Lung (tissue), 12 donors: ENCODE results near the gene FOXO1. TPM values are rescaled to one million over a fixed set of nuclear protein-coding genes. Genes with fewer than 3 reads are reported as not detected.

Experiments used
- ATAC-seq: fragments of 200-7000 bp; cut with Tn5 transposase; one replicate; pipeline ENCODE4 v1.9.1; 2020; ENCODE audit warnings: moderate number of reproducible peaks; ENCODE audit not compliant: insufficient read depth, low FRiP score
- DNase-seq, 3 donors: peaks; one replicate each; pipeline ENCODE4 v3.0.0-alpha.2; 2013 to 2017
- H3K27ac ChIP-seq, 2 donors: one replicate each; pipeline ENCODE4 v1.5.1; 2013; ENCODE audit warnings: mild to moderate bottlenecking in 2 of 2, moderate library complexity in 2 of 2, control low read depth in 1 of 2, inconsistent platforms in 1 of 2, low read depth in 1 of 2, low read length in 1 of 2
- H3K27me3 ChIP-seq, 3 donors: one replicate each; pipeline ENCODE4 v1.5.1; 2013; ENCODE audit warnings: low read length in 2 of 3; ENCODE audit not compliant: control insufficient read depth in 3 of 3, insufficient read depth in 3 of 3
- H3K36me3 ChIP-seq, 4 donors: one replicate each; pipeline ENCODE4 v1.5.1; 2013; ENCODE audit warnings: low read length in 4 of 4, mild to moderate bottlenecking in 1 of 4, moderate library complexity in 1 of 4; ENCODE audit not compliant: control insufficient read depth in 4 of 4, insufficient read depth in 4 of 4
- H3K4me1 ChIP-seq, 5 donors: one replicate each; pipeline ENCODE4 v1.5.1; 2013; ENCODE audit warnings: low read length in 5 of 5, mild to moderate bottlenecking in 2 of 5, moderate library complexity in 1 of 5; ENCODE audit not compliant: control insufficient read depth in 5 of 5, insufficient read depth in 5 of 5
- H3K4me3 ChIP-seq: one replicate; pipeline ENCODE4 v1.5.1; 2013; ENCODE audit warnings: mild to moderate bottlenecking, control low read depth, moderate library complexity
- H3K9ac ChIP-seq, 2 donors: one replicate each; pipeline ENCODE4 v1.5.1; 2013; ENCODE audit warnings: low read length in 2 of 2, control low read depth in 1 of 2; ENCODE audit not compliant: insufficient read depth in 1 of 2
- H3K9me3 ChIP-seq, 4 donors: one replicate each; pipeline ENCODE4 v1.5.1; 2013; ENCODE audit warnings: low read length in 3 of 4, mild to moderate bottlenecking in 1 of 4, moderate library complexity in 1 of 4; ENCODE audit not compliant: control insufficient read depth in 4 of 4, insufficient read depth in 3 of 4
- WGBS, 2 donors: extraction: QIAGEN DNeasy Blood & Tissue Kit; methylation state at CpG; one replicate each; pipeline ENCODE4 v1.1.7; 2013; 5-methylcytosine and 5-hydroxymethylcytosine counted together
- polyA plus RNA-seq, 2 donors: library from polyadenylated mRNA; stranded (reverse); fragments of 200-250 nt; gene quantifications; one replicate each; pipeline ENCODE4 v1.2.1, GENCODE V29; 2013
- total RNA-seq, 2 donors: library from RNA; depleted of rRNA in 1 of 2; stranded (reverse); fragments of >200 nt in 1 of 2; gene quantifications; one replicate each; pipeline ENCODE4 v1.2.1, GENCODE V29; 2014 to 2021
- TF ChIP-seq, protein P1 (sequence below): IDR thresholded peaks from 2 replicates; pipeline ENCODE4 v1.5.1; 2012; ENCODE audit warnings: mild to moderate bottlenecking; ENCODE audit errors: control extremely low read depth, extremely low read depth
- donor health status: control.
- donor health status: control.
- donor health status: Bipolar disorder and iron deficiency.
- donor health status: healthy.
- donor health status: DM: yes; HTN: yes; CAD: no.

FOXO1 gene
- total and polyA plus RNA-seq, 4 donors, result 4.1 to 37.1 (median 21.3) TPM

- Histone ChIP-seq H3K4me1 (peaks cover 5 to 32% (median 21%) of the 10 kb centered on the region in 5 donors), H3K4me3 (no peak overlapping the region), H3K9ac (no peak overlapping the region), H3K27ac (no peak overlapping the region), H3K9me3 (no peaks in the 10 kb centered on the region), H3K36me3 (no peaks in the 10 kb centered on the region), H3K27me3 (no peaks in the 10 kb centered on the region)
- WGBS, 2 donors, result 89 to 96% methylated on average over 5 of the region's 5 CpGs
- ATAC-seq, result no peak
- no peak for DNase-seq
- TF ChIP-seq, protein P1, sequence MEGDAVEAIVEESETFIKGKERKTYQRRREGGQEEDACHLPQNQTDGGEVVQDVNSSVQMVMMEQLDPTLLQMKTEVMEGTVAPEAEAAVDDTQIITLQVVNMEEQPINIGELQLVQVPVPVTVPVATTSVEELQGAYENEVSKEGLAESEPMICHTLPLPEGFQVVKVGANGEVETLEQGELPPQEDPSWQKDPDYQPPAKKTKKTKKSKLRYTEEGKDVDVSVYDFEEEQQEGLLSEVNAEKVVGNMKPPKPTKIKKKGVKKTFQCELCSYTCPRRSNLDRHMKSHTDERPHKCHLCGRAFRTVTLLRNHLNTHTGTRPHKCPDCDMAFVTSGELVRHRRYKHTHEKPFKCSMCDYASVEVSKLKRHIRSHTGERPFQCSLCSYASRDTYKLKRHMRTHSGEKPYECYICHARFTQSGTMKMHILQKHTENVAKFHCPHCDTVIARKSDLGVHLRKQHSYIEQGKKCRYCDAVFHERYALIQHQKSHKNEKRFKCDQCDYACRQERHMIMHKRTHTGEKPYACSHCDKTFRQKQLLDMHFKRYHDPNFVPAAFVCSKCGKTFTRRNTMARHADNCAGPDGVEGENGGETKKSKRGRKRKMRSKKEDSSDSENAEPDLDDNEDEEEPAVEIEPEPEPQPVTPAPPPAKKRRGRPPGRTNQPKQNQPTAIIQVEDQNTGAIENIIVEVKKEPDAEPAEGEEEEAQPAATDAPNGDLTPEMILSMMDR, result no peak
Measured at GRCh38 chr13:40565282-40566148, 100.9 kb downstream of the FOXO1 start.

- DNase-seq (peak in 2 of 3 donors; percentile 31 to 35), ATAC-seq (no peak)
- Histone ChIP-seq H3K9me3 (no peaks in the 10 kb centered on the region), H3K27me3 (no peaks in the 10 kb centered on the region), H3K27ac (peak overlapping the region in 1 of 2 donors; percentile 2), H3K4me3 (no peak overlapping the region), H3K9ac (peak overlapping the region in 1 of 2 donors; percentile 19), H3K36me3 (peaks cover 0 to 3% (median under 1%) of the 10 kb centered on the region in 4 donors), H3K4me1 (peaks cover 5 to 32% (median 21%) of the 10 kb centered on the region in 5 donors)
- TF ChIP-seq, protein P1, result no peak
- WGBS, 2 donors, result 29 to 34% methylated on average over 15 of the region's 15 CpGs
Measured at GRCh38 chr13:40564342-40565001, 102.0 kb downstream of the FOXO1 start.

DNA sequence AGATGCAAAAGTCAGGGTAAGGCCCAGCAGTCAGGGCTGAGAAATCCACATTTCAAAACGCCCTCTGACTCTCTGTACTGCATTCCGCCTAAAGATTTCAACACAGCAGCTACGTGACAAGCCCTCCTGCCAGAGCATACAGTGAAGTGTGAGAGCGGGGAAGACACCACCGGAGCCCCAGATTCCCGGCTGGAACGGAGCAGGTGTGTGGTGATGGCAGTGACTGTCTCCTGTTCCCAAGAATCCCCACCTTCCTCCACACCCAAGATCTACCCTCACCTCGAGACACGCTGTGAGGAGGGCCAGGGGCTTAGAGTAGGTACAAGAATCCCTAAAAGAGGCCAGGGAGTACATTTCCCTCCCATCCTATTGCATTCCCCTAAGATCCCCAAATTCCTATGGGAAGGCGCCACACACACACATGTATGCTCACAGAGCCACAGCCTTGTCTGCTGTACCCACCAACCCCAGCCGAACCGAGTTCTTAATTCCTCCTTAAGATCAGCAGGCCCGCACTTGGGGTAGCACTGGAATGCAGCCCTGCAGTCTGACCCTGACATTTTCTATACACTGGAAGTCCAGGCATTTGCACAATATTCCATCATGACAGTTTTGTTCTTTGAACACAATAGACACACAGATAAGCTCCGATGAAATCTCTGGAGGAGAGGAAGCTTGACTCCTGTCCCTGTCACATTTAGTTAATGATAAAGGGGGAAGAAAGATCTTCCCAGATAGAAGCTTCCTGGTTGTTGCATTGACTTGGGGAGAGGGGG, 102.9 kb downstream of the FOXO1 start:
- ATAC-seq (peak; percentile 59), DNase-seq (peak; percentile 72 to 89 (median 78))
- H3K4me3 ChIP-seq, result no peak overlapping the region
- peaks cover 0 to 4% (median 2%) of the 10 kb centered on the region in 4 donors for H3K36me3 ChIP-seq
- no peak overlapping the region for H3K9ac ChIP-seq
- WGBS, 2 donors, result 42 to 49% methylated on average over 14 of the region's 14 CpGs
- peak overlapping the region; percentile 11 to 41 for H3K27ac ChIP-seq
- H3K9me3 ChIP-seq, result no peaks in the 10 kb centered on the region
- no peaks in the 10 kb centered on the region for H3K27me3 ChIP-seq
- peaks cover 0 to 30% (median 21%) of the 10 kb centered on the region in 5 donors for H3K4me1 ChIP-seq
- TF ChIP-seq, protein P1, result no peak
